ENCODE measurements around the gene GTPBP6.
A peak's percentile ranks its signal among the peaks of the same experiment; 100 is the strongest.
"Not testable (repeated sequence)": the region's sequence is repeated elsewhere in the genome, so short reads cannot be mapped to it uniquely, and the experiment has no call there.

GTPBP6 gene

DNA sequence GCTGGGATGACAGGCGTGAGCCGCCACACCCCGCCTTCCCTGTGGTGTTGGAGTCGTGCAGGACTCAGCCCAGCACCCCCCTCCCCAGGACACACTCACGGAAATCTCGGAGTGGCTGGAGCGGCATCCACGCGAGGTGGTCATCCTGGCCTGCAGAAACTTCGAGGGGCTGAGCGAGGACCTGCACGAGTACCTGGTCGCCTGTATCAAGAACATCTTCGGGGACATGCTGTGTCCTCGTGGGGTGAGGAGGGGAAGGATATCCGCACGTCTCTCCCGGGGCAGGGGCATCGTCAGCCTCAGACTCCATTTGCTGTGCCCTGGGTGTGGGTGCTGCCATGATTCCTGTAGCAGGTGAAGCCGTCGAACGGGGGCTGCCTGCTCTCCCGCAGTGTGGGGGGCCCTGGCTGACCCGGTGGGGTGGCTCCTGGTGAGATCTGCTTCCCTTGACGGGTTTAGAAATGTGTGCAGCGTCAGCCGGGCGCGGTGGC is 27.1 kb downstream of the GTPBP6 start:
- no peak for FAIRE-seq
- no peak for DNase-seq (ENCODE audit: insufficient read length, low spot score)
- TF ChIP-seq POLR2A (IDR thresholded peaks at IDR 0.05; ENCODE audit: low read depth, low read length): no peak

DNA sequence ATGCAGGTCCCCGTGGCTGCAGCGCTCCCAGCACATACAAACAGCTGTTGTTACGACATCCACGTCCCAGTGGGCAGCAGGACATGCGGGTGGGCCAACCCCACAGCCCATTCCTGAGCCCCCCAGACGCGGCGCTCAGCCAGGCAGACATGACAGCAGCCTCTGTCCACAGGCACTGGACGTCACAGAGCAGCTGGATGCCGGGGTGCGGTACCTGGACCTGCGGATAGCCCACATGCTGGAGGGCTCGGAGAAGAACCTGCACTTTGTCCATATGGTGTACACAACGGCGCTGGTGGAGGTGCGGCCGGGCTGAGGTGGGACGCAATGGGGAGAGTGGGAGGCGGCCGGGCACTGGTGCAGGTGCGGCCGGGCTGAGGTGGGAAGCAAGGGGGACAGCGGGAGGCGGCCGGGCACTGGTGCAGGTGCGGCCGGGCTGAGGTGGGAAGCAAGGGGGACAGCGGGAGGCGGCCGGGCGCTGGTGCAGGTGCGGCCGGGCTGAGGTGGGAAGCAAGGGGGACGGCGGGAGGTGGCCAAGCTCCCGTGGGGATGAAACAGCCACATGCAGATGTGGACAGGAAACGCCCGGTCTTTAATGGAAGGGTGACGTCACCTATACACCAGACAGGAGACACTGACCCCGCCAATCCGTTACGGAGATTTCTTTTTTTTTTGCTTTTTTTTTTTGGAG is 28.0 kb downstream of the GTPBP6 start:
- no peak for TF ChIP-seq POLR2A (IDR thresholded peaks at IDR 0.05; ENCODE audit: low read depth, low read length)
- DNase-seq (ENCODE audit: insufficient read length, low spot score): no peak
- no peak for FAIRE-seq

DNA sequence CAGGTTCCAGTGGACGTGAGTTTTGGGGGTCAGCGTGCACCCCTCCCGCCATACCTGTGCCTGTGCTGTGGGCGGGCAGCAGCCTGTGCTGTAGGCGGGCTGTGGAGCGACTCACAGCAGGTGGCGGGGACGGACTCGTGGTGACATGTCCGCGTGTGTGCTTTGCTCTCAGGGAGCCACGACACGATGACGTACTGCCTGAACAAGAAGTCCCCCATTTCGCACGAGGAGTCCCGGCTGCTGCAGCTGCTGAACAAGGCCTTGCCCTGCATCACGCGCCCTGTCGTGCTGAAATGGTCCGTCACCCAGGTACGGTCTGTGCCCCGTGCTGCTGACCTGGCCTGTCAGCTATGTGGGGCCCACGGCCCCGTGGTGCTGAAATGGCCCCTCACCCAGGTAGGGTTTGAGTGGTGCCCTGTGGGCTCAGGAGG is 30.0 kb downstream of the GTPBP6 start:
- DNase-seq (ENCODE audit: insufficient read length, low spot score) (no peak), FAIRE-seq (no peak)
- TF ChIP-seq POLR2A (IDR thresholded peaks at IDR 0.05; ENCODE audit: low read depth, low read length): no peak

DNA sequence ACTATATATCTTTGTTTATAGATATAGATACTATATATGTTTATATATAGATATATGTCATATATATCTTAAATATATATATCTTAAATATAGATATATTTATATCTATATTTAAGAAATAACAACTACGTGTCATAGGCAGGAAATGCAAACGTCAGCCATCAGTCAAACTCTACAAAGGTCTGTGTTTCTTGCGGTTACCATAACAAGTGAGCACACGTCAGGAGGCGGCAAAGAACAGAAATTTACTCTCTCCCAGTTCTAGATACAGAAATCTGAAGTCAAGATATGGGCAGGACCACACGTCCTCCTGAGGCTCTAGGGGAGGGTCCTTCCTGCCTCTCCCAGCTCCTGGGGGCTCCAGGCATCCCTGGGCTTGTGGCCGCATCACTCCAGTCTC is 30.9 kb downstream of the GTPBP6 start:
- DNase-seq (ENCODE audit: insufficient read length, low spot score) (no peak), FAIRE-seq (no peak)
- TF ChIP-seq POLR2A (IDR thresholded peaks at IDR 0.05; ENCODE audit: low read depth, low read length): no peak

DNA sequence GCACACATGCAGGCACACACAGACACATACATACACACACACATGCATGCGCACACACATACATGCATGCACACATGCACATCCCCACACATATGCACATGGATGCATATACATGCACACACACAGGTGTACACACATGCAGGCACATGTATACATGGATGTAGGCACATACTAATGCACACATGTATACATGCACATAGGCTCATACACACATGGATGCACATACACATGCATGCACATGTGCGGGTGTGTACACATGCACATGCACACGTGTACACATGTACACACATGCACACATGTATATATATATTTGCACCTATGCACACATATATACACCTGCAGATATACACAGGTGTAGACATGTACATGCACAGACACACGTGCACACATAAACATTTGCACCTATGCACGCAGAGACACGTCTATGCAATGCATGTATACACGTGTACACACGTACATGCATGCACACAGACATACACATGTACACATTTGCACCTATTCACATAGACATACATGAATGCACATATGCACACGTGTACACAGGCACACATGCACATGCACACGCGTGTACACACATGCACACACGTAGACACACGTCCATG is 33.4 kb downstream of the GTPBP6 start:
- no peak for FAIRE-seq
- DNase-seq (ENCODE audit: insufficient read length, low spot score): no peak
- no peak for TF ChIP-seq POLR2A (IDR thresholded peaks at IDR 0.05; ENCODE audit: low read depth, low read length)

DNA sequence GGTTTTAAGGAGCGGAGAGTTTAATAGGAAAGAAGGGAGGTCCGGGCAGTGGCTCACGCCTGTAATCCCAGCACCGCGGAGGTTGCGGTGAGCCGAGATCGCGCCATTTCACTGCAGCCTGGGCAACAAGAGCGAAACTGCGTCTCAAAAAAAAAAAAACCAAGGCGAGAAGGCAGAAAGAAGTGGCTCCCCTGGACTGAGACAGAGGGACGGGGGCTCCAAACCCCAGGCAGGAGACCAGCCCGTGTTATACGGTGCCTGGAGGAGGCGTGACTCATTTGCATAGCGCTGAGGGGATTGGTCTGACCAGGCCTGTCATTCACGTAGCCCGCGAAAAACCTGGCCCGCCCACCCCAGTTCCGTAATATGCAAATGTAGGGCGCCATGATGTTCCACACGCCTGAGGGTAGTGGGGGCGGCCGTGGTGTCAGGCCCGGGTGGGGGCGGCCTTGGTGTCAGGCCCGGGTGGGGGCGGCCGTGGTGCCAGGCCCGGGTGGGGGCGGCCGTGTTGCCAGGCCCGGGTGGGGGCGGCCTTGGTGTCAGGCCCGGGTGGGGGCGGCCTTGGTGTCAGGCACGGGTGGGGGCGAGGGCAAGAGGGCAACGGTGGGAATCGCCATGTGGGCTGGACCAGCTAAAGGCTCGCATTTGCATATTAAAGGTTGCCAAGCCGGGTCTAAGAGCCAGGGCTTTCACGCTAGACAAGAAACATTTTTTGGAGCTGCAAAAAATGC is 35.3 kb downstream of the GTPBP6 start:
- FAIRE-seq (no peak), DNase-seq (ENCODE audit: insufficient read length, low spot score) (peak; percentile 72)
- peak; percentile 26; the same call in 1 of the 2 replicates for TF ChIP-seq POLR2A (IDR thresholded peaks at IDR 0.05; ENCODE audit: low read depth, low read length)

DNA sequence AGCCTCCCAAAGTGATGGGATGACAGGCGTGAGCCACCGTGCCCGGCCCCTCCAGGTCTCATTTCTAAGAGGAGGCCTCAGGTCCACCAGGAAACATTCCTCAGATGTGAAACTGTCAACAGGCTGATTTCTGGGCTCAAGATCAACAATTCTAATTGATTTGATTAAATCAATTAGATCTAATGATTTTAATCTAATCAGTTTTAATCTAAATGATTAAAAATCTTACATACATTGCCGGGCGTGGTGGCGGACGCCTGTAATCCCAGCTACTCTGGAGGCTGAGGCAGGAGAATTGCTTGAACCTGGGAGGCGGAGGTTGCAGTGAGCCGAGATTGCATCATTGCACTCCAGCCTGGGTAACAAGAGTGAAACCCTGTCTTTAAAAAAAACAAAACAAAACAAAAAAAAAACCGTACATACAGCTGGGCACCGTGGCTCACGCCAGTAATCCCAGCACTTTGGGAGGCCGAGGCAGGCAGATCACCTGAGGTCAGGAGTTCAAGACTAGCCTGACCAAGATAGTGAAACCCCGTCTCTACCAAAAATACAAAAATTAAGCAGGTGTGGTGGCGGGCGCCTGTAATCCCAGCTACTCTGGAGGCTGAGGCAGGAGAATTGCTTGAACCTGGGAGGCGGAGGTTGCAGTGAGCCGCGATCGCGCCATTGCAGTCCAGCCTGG is 36.5 kb downstream of the GTPBP6 start:
- FAIRE-seq; DNase-seq (ENCODE audit: insufficient read length, low spot score): not testable (repeated sequence)

DNA sequence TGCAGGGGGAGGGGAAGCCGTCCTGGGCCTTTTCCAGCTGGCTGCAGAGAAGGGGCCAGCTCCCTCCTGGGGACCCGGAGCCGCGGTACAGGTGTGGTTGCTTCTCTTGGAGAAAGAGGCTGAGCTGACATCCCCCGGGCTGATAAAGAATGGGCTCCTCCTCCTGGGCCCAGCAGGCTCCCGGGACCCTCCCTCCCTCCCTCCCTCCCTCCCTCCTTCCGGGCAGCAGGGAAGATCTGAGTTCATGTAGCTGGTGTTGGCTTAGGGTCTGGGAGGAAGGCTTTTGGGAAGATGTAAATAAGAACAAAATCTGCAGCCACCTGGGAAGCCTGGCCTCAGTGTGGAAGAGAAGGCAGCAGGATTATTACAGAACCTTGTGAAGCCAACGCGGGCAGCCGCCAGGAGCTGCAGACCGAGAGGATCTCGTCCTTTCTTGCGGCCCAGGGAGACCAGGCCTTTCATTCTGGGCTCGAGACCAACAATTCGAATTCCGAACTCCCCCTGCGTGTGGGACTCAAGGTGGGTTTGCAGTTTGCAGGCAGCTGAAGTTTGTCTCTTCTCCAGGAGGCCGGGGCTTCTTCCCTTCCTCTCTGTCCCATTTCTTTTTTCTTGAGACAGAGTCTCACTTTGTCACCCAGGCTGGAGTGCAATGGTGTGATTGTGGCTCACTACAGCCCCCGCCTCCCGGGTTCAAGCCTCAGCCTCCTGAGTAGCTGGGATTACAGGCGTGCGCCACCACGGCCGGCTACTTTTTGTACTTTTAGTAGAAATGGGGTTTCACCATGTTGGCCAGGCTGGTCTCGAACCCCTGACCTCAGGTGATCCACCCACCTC is 37.2 kb downstream of the GTPBP6 start, which contains the start of gene PLCXD1:
Gene PLCXD1 (plus strand): TSS at position 216 of the 834 bp plus-strand sequence. CDS start 2,807 bp downstream, outside the sequence.
- DNase-seq (ENCODE audit: insufficient read length, low spot score): no peak
- no peak for TF ChIP-seq POLR2A (IDR thresholded peaks at IDR 0.05; ENCODE audit: low read depth, low read length)
- no peak for FAIRE-seq

DNA sequence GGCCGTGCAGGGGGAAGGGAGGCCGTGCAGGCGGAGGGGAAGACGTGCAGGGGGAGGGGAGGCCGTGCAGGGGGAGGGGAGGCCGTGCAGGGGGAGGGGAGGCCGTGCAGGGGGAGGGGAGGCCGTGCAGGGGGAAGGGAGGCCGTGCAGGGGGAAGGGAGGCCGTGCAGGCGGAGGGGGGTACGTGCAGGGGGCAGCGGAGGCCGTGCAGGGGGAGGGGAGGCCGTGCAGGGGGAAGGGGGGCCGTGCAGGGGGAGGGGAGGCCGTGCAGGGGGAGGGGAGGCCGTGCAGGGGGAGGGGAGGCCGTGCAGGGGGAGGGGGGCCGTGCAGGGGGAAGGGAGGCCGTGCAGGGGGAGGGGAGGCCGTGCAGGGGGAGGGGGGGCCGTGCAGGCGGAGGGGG is 37.9 kb downstream of the GTPBP6 start:
- not testable (repeated sequence) for DNase-seq (ENCODE audit: insufficient read length, low spot score); FAIRE-seq

DNA sequence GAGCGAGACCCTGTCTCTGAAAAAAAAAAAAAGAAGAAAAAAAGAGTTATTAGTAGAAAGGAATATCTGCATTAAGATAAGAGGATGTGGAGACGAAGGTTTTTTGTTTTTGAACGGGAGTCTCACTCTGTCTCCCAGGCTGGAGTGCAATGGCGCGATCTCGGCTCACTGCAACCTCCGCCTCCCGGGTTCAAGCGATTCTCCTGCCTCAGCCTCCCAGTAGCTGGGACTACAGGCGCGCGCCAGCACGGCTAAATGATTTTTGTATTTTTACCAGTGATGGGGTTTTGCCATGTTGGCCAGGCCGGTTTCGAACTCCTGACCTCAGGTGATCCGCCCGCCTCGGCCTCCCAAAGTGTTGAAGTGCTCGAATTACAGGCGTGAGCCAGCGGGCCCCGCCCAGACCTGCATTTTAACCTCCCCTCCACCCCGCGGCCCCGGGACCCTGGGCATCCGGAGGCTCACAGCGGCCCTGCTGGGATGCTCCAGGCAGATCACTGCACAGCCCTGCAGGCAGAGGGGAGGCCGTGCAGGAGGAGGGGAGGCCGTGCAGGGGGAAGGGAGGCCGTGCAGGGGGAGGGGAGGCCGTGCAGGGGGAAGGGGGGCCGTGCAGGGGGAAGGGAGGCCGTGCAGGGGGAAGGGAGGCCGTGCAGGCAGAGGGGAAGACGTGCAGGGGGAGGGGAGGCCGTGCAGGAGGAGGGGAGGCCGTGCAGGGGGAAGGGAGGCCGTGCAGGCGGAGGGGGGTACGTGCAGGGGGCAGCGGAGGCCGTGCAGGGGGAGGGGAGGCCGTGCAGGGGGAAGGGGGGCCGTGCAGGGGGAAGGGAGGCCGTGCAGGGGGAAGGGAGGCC is 38.6 kb downstream of the GTPBP6 start:
- FAIRE-seq: not testable (repeated sequence)

DNA sequence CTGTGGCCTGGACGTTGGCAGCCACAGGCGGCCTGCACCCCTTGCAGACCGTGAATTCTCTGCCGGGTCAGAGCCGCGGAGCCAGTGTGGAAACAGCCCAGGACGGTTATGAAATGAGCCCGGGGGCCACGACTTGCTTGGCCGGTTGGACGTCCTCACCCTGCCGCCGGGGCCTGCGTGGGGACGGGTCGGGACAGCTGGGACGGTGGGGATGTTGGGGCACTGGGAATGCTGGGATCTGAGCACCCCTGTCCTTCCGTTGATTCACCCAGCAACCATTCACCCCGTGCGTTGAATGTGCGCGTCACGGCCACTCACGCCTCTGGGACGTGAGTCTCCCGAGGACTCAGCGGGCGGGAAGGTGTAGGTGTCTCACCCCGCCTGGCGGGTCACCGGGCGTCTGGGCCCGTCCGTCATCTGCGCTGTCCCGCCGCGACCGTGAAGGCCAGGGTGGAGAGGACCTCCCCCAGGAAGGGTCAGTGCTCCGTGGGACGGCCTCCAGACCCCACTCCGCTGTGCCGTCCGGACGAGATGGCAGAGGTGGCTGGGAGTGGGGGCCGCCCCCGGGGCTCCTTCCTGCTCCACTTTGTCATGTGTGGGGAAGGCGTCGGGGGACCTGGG is 41.9 kb downstream of the GTPBP6 start:
- FAIRE-seq: no peak
- TF ChIP-seq POLR2A (IDR thresholded peaks at IDR 0.05; ENCODE audit: low read depth, low read length): no peak
- peak; percentile 30 for DNase-seq (ENCODE audit: insufficient read length, low spot score)

More for the DNA sequence above, 38.6 kb downstream of the GTPBP6 start:
- not testable (repeated sequence) for DNase-seq (ENCODE audit: insufficient read length, low spot score)

DNA sequence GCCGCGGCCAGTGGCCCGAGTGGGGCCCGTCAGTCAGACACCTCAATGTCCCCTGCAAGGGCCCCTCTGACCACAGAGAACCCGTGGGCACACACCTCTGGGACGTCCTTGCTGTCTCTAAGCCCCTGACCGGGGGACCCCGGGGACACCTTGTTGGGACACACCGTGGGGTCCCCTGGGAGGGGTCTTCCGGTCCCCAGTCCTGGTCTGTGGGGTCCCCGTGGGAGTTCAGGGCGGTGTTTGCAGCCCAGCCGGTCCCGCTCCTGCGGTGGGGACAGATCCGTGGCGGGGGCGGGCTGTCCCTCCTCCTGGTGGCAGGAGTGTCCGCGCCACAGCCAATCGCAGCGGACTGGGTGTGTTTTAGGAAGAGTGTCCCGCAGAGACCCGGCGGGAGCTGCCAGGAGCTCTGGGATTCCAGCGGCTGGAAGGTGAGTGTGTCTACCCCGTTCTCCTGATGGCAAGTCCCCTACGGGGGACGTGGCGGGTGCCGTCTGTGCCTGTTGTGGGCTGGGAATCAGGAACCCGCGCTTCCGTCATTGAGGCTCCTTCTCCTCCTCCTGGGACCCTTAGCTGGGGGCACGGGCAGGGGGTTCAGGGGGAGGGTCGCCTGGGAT is 42.5 kb downstream of the GTPBP6 start:
- DNase-seq (ENCODE audit: insufficient read length, low spot score) (peak; percentile 38), FAIRE-seq (no peak)
- TF ChIP-seq POLR2A (IDR thresholded peaks at IDR 0.05; ENCODE audit: low read depth, low read length): peak; percentile 29; the same call in 1 of the 2 replicates

Data from H54 (cell line).